Smooth muscle cell (in vitro differentiated cells): ENCODE measurements around the gene LMO2. TPM values are rescaled to one million over a fixed set of nuclear protein-coding genes. Genes with fewer than 3 reads are reported as not detected.
"Not testable (repeated sequence)": the region's sequence is repeated elsewhere in the genome, so short reads cannot be mapped to it uniquely, and the experiment has no call there.

Source experiments
- DNase-seq: peaks from one replicate; lab custom pipeline; 2025; ENCODE audit not compliant: unreplicated experiment; lab: John Stamatoyannopoulos, UW
- H2AFZ ChIP-seq: fragments of 200-600 bp; sonication (generic); 2 replicates; pipeline ENCODE4 v1.6.0; 2016; ENCODE audit warnings: antibody characterized with exemption, low read depth, mild to moderate bottlenecking
- H3F3A ChIP-seq: fragments of 200-600 bp; sonication (generic); 2 replicates; pipeline ENCODE4 v1.6.0; 2017; ENCODE audit warnings: antibody characterized with exemption, low read depth
- H3K27ac ChIP-seq: fragments of 200-600 bp; sonication (generic); 2 replicates; pipeline ENCODE4 v1.5.1; 2016; ENCODE audit warnings: low read depth, mild to moderate bottlenecking
- H3K27me3 ChIP-seq: fragments of 200-600 bp; sonication (generic); 2 replicates; pipeline ENCODE4 v1.6.1; 2016; ENCODE audit warnings: low read depth, mild to moderate bottlenecking
- H3K36me3 ChIP-seq: fragments of 200-600 bp; sonication (generic); 2 replicates; pipeline ENCODE4 v1.5.1; 2016; ENCODE audit warnings: low read depth
- H3K4me1 ChIP-seq: fragments of 200-600 bp; sonication (generic); 2 replicates; pipeline ENCODE4 v1.5.1; 2016; ENCODE audit warnings: low read depth
- H3K4me2 ChIP-seq: fragments of 200-600 bp; sonication (generic); 2 replicates; pipeline ENCODE4 v1.6.0; 2016; ENCODE audit warnings: mild to moderate bottlenecking
- H3K4me3 ChIP-seq: fragments of 200-600 bp; sonication (generic); 2 replicates; pipeline ENCODE4 v1.5.1; 2016; ENCODE audit warnings: mild to moderate bottlenecking
- H3K79me2 ChIP-seq: fragments of 200-600 bp; sonication (generic); 2 replicates; pipeline ENCODE4 v1.6.0; 2016; ENCODE audit warnings: low read depth, mild to moderate bottlenecking
- H3K9ac ChIP-seq: fragments of 200-600 bp; sonication (generic); 2 replicates; pipeline ENCODE4 v1.6.0; 2016; ENCODE audit warnings: low read depth
- H3K9me3 ChIP-seq: fragments of 200-600 bp; sonication (generic); replicated peaks from 2 replicates; pipeline ENCODE4 v1.5.1; 2016; ENCODE audit warnings: low read depth
- H4K20me1 ChIP-seq: fragments of 200-600 bp; sonication (generic); 2 replicates; pipeline ENCODE4 v1.6.0; 2016; ENCODE audit warnings: low read depth
- WGBS: methylation state at CpG from one replicate; pipeline ENCODE4 v1.1.7; 2016; ENCODE audit warnings: low lambda C conversion rate; 5-methylcytosine and 5-hydroxymethylcytosine counted together
- polyA plus RNA-seq: library from polyadenylated mRNA; unstranded; fragments of >200 nt; fragmentation: Nextera tagmentation; extraction: Ambion mirVana; gene quantifications from 2 replicates; pipeline ENCODE4 v1.2.1, GENCODE V29; 2016
- total RNA-seq: library from RNA; depleted of rRNA; stranded (reverse); fragments of >200 nt; gene quantifications from 2 replicates; pipeline ENCODE4 v1.2.3, GENCODE V29; 2014
- TF ChIP-seq, protein P1 (sequence below): fragments of 200-600 bp; sonication (generic); IDR thresholded peaks from 2 replicates; pipeline ENCODE4 v1.5.1; 2017; ENCODE audit warnings: borderline replicate concordance, mild to moderate bottlenecking, antibody characterized with exemption; ENCODE audit not compliant: insufficient read depth, poor library complexity, severe bottlenecking

LMO2 gene
- total and polyA plus RNA-seq, 2 experiments from 2014 or later, result 2.7 to 3.8 TPM

DNA sequence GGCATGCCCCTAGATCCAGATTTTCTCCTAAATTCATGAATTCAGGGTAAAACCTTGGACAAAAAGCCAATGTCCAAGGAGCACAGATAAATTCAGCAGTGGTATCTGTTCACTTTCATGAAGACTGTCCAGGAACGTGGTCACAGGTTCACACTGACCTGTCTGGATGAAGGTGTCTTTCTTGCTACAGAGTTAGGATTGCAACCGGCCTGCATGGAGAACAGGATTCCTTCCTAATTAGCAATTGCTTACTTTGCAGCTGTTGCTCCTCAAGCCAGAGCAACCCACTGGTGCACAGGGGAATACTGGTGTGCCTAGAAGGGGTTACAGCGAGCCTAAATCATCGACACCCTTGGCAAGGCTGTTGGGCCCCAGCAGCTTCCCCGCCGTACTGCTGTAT, 47.6 kb downstream of the LMO2 start:
- Histone ChIP-seq H3K4me1 (no peaks in the 10 kb centered on the region), H4K20me1 (no peaks in the 10 kb centered on the region), H3K9me3 (no peaks in the 10 kb centered on the region), H3K27me3 (peaks cover 31% of the 10 kb centered on the region), H3K36me3 (no peaks in the 10 kb centered on the region), H3K4me3 (no peak overlapping the region), H3K9ac (no peak overlapping the region), H3K27ac (no peak overlapping the region), H2AFZ (no peak overlapping the region), H3K4me2 (no peak overlapping the region), H3F3A (no peaks in the 10 kb centered on the region), H3K79me2 (no peaks in the 10 kb centered on the region)
- DNase-seq, result no peak
- 86% methylated on average over 6 of the region's 6 CpGs for WGBS
- TF ChIP-seq, protein P1, sequence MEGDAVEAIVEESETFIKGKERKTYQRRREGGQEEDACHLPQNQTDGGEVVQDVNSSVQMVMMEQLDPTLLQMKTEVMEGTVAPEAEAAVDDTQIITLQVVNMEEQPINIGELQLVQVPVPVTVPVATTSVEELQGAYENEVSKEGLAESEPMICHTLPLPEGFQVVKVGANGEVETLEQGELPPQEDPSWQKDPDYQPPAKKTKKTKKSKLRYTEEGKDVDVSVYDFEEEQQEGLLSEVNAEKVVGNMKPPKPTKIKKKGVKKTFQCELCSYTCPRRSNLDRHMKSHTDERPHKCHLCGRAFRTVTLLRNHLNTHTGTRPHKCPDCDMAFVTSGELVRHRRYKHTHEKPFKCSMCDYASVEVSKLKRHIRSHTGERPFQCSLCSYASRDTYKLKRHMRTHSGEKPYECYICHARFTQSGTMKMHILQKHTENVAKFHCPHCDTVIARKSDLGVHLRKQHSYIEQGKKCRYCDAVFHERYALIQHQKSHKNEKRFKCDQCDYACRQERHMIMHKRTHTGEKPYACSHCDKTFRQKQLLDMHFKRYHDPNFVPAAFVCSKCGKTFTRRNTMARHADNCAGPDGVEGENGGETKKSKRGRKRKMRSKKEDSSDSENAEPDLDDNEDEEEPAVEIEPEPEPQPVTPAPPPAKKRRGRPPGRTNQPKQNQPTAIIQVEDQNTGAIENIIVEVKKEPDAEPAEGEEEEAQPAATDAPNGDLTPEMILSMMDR, result no peak

DNA sequence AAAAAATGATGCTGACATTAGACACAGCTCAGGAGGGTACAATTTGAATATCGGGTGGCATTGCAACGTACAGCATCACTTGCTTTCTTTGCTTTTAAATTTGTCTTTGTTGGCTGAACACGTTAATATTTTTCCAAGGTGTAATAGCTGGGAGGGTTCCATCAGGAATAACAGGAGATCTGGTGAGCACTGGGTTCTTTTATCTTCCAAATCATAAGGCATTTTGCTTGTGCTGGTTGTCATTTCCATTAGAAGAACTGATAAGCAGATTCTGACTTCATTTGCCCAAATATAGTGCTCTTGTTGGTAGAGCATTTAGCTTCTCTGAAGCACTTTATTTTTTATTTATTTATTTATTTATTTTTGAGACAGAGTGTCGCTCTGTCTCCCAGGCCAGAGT, 48.9 kb downstream of the LMO2 start:
- 88% methylated on average over 4 of the region's 4 CpGs for WGBS
- TF ChIP-seq, protein P1, result no peak
- Histone ChIP-seq H3K79me2 (no peaks in the 10 kb centered on the region), H3K27ac (no peak overlapping the region), H3K4me3 (no peak overlapping the region), H4K20me1 (no peaks in the 10 kb centered on the region), H3K27me3 (peaks cover 39% of the 10 kb centered on the region), H3K9ac (no peak overlapping the region), H3K4me1 (no peaks in the 10 kb centered on the region), H3F3A (no peaks in the 10 kb centered on the region), H3K9me3 (no peaks in the 10 kb centered on the region), H2AFZ (no peak overlapping the region), H3K36me3 (no peaks in the 10 kb centered on the region), H3K4me2 (no peak overlapping the region)
- no peak for DNase-seq

DNA sequence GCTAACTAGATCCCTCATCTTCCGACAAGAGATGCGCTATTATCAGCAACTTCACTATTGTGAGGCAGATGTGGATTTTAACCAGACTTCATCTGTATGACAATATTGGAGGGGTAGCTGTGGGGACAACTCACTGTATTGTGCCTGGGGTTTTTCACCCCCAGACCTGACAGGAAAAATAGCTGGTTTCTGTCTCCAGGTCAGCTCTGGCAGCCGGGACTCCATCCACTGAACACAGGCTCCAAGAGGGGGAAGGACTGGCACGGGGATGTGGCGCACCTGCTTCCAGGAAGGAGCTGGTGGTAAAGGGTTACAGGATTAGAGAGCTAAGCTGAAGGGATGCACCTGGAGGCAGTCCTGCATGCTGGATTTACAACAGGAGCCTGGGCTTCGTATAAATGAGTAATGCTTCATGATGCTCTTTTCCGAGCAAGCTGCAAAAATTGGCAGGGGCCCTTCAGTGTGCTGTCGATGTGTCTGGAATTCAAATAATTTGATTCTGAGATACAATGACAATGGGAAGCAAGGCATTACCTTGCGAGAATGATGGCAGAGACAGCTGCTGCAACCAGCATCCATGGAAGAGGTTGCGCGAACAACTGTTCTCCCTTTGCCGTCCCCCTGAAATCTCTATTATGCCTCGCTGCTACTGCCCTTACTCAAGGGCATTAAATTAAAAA, 49.5 kb downstream of the LMO2 start:
- DNase-seq, result no peak
- no peak overlapping the region for H3K4me3 ChIP-seq
- no peaks in the 10 kb centered on the region for H4K20me1 ChIP-seq
- no peak overlapping the region for H3K9ac ChIP-seq
- H3K9me3 ChIP-seq, result no peaks in the 10 kb centered on the region
- 83% methylated on average over 13 of the region's 13 CpGs for WGBS
- no peak overlapping the region for H3K4me2 ChIP-seq
- H3K27ac ChIP-seq, result no peak overlapping the region
- no peaks in the 10 kb centered on the region for H3K4me1 ChIP-seq
- H3K79me2 ChIP-seq, result no peaks in the 10 kb centered on the region
- TF ChIP-seq, protein P1, result no peak
- no peaks in the 10 kb centered on the region for H3F3A ChIP-seq
- H3K27me3 ChIP-seq, result peaks cover 33% of the 10 kb centered on the region
- H2AFZ ChIP-seq, result no peak overlapping the region
- no peaks in the 10 kb centered on the region for H3K36me3 ChIP-seq

DNA sequence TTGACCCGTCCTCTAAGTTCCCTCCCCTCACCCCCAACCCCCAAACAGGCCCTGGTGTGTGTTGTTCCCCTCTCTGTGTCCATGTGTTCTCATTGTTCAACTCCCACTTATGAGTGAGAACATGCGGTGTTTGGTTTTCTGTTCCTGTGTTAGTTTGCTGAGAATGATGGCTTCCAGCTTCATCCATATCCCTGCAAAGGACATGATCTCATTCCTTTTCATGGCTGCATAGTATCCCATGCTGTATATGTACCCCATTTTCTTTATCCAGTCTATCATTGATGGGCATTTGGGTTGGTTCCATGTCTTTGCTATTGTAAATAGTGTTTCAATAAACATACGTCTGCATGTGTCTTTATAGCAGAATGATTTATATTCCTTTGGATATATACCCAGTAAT, 53.6 kb downstream of the LMO2 start:
- not testable (repeated sequence) for H3K27ac ChIP-seq, H3K36me3 ChIP-seq, H3K9ac ChIP-seq, H3K79me2 ChIP-seq, H3K4me3 ChIP-seq, H3K9me3 ChIP-seq, DNase-seq, H4K20me1 ChIP-seq, H3K4me1 ChIP-seq, H3K4me2 ChIP-seq, H2AFZ ChIP-seq
- 76% methylated on average over 3 of the region's 3 CpGs for WGBS
- Histone ChIP-seq H3F3A (peaks cover 13% of the 10 kb centered on the region), H3K27me3 (peaks cover 27% of the 10 kb centered on the region)

DNA sequence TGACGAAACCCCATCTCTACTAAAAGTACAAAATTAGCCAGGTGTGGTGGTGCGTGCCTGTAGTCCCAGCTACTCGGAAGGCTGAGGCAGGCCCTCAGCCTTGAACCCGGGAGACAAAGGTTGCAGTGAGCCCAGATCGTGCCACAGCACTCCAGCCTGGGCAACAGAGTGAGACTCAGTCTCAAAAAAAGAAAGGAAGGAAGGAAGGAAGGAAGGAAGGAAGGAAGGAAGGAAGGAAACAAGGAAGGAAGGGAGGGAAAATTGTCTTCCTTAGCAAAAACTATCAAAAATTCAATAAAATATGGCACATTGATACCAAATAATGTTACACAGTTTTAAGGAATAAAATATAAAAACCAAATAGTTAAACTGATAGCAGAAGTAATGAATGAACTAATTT, 54.5 kb downstream of the LMO2 start:
- not testable (repeated sequence) for H3K79me2 ChIP-seq, H3K4me2 ChIP-seq, DNase-seq

More for the DNA sequence above, 54.5 kb downstream of the LMO2 start:
- H3K4me1 ChIP-seq, H3K9ac ChIP-seq, H2AFZ ChIP-seq, H4K20me1 ChIP-seq, H3K9me3 ChIP-seq, H3K4me3 ChIP-seq, H3K36me3 ChIP-seq, H3K27ac ChIP-seq: not testable (repeated sequence)
- 89% methylated on average over 5 of the region's 5 CpGs for WGBS
- Histone ChIP-seq H3K27me3 (peaks cover 27% of the 10 kb centered on the region), H3F3A (peaks cover 13% of the 10 kb centered on the region)
